Brain microvascular endothelial cell (primary cell): ENCODE measurements around the gene IGFLR1.

ENCODE experiments used
- DNase-seq: peaks from one replicate; pipeline ENCODE4 v3.0.0-alpha.2; 2020
- H3K27ac ChIP-seq: fragments of 250-450 bp; sonication (Bioruptor Pico); 2 replicates; pipeline ENCODE4 v1.5.1; 2020; ENCODE audit warnings: mild to moderate bottlenecking, moderate library complexity
- H3K27me3 ChIP-seq: fragments of 250-450 bp; sonication (Bioruptor Pico); replicated peaks from 2 replicates; pipeline ENCODE4 v1.5.1; 2020; ENCODE audit warnings: mild to moderate bottlenecking
- H3K36me3 ChIP-seq: fragments of 250-450 bp; sonication (Bioruptor Pico); replicated peaks from 2 replicates; pipeline ENCODE4 v1.5.1; 2020; ENCODE audit warnings: mild to moderate bottlenecking
- H3K4me3 ChIP-seq: 2 replicates; pipeline ENCODE4 v1.5.1; 2011; ENCODE audit warnings: low read depth, mild to moderate bottlenecking, control low read depth, low read length, moderate library complexity
- in situ Hi-C: cut with HindIII; loops from 2 replicates; pipeline ENCODE4 v1.10.0; 2017; ENCODE audit warnings: low sequenced_read_pairs, low pct_ligation_motif_present
- TF ChIP-seq, protein P1 (sequence below): IDR thresholded peaks from 2 replicates; pipeline ENCODE4 v1.5.1; 2011; ENCODE audit warnings: low read depth, mild to moderate bottlenecking, moderate library complexity, low read length, control low read depth, inconsistent platforms; ENCODE audit errors: missing control alignments

IGFLR1 gene

DNA sequence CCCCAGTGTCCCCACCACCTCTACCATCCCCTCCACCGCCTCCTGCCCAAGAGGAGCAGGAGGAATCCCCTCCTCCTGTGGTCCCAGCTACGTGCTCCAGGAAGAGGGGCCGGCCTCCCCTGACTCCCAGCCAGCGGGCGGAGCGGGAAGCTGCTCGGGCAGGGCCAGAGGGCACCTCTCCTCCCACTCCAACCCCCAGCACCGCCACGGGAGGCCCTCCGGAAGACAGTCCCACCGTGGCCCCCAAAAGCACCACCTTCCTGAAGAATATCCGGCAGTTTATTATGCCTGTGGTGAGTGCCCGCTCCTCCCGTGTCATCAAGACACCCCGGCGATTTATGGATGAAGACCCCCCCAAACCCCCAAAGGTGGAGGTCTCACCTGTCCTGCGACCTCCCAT lies 21.6 kb downstream of the IGFLR1 start:
- in situ Hi-C loops, result no loop called here
- Histone ChIP-seq H3K4me3 (no peak overlapping the region), H3K36me3 (peaks cover 49% of the 10 kb centered on the region), H3K27me3 (no peaks in the 10 kb centered on the region), H3K27ac (no peak overlapping the region)
- TF ChIP-seq, protein P1, sequence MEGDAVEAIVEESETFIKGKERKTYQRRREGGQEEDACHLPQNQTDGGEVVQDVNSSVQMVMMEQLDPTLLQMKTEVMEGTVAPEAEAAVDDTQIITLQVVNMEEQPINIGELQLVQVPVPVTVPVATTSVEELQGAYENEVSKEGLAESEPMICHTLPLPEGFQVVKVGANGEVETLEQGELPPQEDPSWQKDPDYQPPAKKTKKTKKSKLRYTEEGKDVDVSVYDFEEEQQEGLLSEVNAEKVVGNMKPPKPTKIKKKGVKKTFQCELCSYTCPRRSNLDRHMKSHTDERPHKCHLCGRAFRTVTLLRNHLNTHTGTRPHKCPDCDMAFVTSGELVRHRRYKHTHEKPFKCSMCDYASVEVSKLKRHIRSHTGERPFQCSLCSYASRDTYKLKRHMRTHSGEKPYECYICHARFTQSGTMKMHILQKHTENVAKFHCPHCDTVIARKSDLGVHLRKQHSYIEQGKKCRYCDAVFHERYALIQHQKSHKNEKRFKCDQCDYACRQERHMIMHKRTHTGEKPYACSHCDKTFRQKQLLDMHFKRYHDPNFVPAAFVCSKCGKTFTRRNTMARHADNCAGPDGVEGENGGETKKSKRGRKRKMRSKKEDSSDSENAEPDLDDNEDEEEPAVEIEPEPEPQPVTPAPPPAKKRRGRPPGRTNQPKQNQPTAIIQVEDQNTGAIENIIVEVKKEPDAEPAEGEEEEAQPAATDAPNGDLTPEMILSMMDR, result no peak
- no peak for DNase-seq

DNA sequence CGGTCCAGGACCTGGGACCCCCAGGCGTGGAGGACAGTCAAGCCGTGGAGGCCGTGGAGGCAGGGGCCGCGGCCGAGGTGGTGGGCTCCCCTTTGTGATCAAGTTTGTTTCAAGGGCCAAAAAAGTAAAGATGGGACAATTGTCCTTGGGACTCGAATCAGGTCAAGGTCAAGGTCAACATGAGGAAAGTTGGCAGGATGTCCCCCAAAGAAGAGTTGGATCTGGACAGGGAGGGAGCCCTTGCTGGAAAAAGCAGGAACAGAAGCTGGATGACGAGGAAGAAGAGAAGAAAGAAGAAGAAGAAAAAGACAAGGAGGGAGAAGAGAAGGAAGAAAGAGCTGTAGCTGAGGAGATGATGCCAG lies 22.1 kb downstream of the IGFLR1 start:
- H3K36me3 ChIP-seq, result peaks cover 44% of the 10 kb centered on the region
- DNase-seq, result no peak
- H3K27me3 ChIP-seq, result no peaks in the 10 kb centered on the region
- in situ Hi-C loops, result no loop called here
- no peak overlapping the region for H3K27ac ChIP-seq
- H3K4me3 ChIP-seq, result no peak overlapping the region
- TF ChIP-seq, protein P1, result no peak

DNA sequence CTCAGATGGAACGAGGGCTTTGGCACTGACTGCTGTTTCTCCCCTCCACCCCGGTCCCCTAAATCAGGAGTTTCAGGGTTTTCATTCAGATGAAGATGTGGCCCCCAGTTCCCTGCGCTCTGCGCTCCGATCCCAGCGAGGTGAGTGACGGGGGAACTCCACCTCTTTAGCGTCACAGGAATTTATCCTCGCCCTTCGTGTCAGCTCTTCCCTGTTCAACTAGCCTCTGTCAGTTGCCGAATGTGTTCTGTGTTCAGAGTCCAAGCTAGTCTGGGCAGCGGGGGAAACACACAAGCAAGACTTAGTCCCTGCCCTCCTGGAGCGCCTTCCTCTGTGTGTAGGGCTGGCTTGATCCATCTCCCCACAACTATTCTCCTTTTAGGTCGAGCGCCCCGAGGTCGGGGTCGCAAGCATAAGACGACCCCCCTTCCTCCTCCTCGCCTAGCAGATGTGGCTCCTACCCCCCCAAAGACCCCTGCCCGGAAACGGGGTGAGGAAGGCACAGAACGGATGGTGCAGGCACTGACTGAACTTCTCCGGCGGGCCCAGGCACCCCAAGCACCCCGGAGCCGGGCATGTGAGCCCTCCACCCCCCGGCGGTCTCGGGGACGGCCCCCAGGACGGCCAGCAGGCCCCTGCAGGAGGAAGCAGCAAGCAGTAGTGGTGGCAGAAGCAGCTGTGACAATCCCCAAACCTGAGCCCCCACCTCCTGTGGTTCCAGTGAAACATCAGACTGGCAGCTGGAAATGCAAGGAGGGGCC lies 22.7 kb downstream of the IGFLR1 start:
- Histone ChIP-seq H3K4me3 (peak overlapping the region; percentile 82), H3K36me3 (peaks cover 40% of the 10 kb centered on the region), H3K27me3 (no peaks in the 10 kb centered on the region), H3K27ac (no peak overlapping the region)
- DNase-seq, result no peak
- TF ChIP-seq, protein P1, result no peak
- in situ Hi-C loops, result no loop called here

DNA sequence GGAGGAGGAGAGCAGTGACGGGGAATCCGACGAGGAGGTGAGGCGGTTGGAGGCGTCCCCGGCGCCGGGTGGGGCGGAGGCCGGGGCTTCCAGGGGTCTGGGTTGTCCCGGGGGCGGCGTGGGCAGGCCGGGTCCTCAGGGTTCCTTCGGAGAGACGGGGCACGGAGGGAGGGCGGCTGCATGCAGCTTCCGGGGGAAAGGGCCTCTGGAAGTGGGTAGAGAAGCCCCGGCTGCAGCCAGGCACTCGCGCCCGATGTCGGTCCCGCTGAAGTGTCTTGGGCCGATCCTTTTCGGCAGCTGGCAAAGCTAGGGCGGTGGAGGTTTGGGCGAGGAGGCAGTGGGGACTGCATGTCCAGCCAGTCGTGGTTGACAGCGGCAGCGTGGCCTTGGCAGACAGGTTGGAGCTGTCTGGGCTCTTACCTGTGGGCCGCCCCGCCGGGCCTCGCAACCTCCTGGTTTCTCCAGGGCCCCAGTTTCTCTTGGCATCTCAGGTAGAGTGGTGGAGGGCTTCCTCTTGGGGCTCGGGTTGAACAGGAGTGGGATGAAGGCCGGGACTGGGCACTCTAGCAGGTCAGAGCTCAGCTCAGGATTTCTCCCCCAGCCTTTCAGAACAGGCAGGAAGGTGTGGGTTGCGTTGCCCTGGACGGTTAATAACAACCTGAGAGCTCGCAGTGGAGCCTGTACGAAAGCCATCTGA lies 23.8 kb downstream of the IGFLR1 start:
- peaks cover 29% of the 10 kb centered on the region for H3K36me3 ChIP-seq
- peak overlapping the region; percentile 22 for H3K27ac ChIP-seq
- no peaks in the 10 kb centered on the region for H3K27me3 ChIP-seq
- TF ChIP-seq, protein P1, result no peak
- DNase-seq, result no peak
- peak overlapping the region; percentile 82 for H3K4me3 ChIP-seq
- in situ Hi-C loops, result no loop called here

DNA sequence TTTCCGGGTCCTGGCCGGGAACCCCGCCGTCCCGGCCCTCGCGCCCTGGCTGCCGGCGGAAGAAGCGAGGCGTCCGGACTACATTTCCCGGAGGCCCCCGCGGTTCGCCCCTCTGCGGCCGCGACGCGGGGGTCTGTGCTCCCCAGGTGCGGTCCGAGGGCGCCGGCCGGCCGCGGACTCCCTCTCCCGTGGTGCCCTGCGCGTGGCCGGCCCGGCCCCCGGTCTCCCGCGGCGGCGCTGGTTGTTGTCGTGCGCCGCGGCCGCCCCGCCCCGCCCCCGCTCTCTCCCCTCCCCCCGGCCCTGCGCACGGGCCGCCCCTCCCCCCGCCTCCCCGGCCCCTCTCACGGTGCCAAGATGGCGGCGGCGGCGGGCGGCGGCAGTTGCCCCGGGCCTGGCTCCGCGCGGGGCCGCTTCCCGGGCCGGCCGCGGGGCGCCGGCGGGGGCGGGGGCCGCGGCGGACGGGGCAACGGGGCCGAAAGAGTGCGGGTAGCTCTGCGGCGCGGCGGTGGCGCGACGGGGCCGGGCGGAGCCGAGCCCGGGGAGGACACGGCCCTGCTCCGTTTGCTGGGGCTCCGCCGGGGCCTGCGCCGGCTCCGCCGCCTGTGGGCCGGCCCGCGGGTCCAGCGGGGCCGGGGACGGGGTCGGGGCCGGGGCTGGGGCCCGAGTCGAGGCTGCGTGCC lies 24.4 kb downstream of the IGFLR1 start, which contains the start of gene KMT2B:
TSS of gene KMT2B (plus strand) at position 339 of the 680 bp plus-strand sequence. CDS start at position 355, 16 bp downstream.
- Histone ChIP-seq H3K27ac (peak within 1 kb of the TSS; percentile 72), H3K4me3 (peak within 1 kb of the TSS; percentile 82), H3K36me3 (peaks cover 22% of the 10 kb centered on the region), H3K27me3 (no peaks in the 10 kb centered on the region)
- TF ChIP-seq, protein P1, result no peak
- in situ Hi-C loops, result no loop called here
- no peak for DNase-seq
